ENCODE data around the gene CCL21. TPM values are rescaled to one million over a fixed set of nuclear protein-coding genes. Genes with fewer than 3 reads are reported as not detected.

The CCL21 gene
- polyA plus RNA-seq, 1 experiment: not detected

GRCh38 chr9:34691936-34692315 lies 18.0 kb downstream of the CCL21 start:
- no peaks in the 10 kb centered on the region for H3K36me3 ChIP-seq (ENCODE audit: control insufficient read depth, insufficient read depth, low read length)
- ChIA-PET POLR2A (no interaction called here), CTCF (interaction anchor here (0.6 to 4.0 kb wide), 6 partner anchors 8 to 144 kb away, joined by 3 to 29 read pairs (median 3); no protein-coding TSS in a partner anchor)
- no peak for TF ChIP-seq CTCF (IDR thresholded peaks at IDR 0.05; ENCODE audit: insufficient read depth, low read depth, low read length)
- H3K4me3 ChIP-seq (ENCODE audit: low read depth, low read length): no peak overlapping the region
- no peak for DNase-seq (ENCODE audit: low read depth)
- H3K27me3 ChIP-seq (ENCODE audit: control insufficient read depth, insufficient read depth, low read length): no peaks in the 10 kb centered on the region

GRCh38 chr9:34690983-34691935 lies 18.7 kb downstream of the CCL21 start, which contains the start of gene CCL19:
Gene CCL19, minus strand, starts transcription at chr9:34691276. Its CDS starts 137 bp downstream, at chr9:34691139.
- H3K36me3 ChIP-seq (ENCODE audit: control insufficient read depth, insufficient read depth, low read length): no peaks in the 10 kb centered on the region
- no peaks in the 10 kb centered on the region for H3K27me3 ChIP-seq (ENCODE audit: control insufficient read depth, insufficient read depth, low read length)
- no peak within 1 kb of the TSS for H3K4me3 ChIP-seq (ENCODE audit: low read depth, low read length)
- DNase-seq (ENCODE audit: low read depth): no peak
- POLR2A ChIA-PET: no interaction called here
- TF ChIP-seq CTCF (IDR thresholded peaks at IDR 0.05; ENCODE audit: insufficient read depth, low read depth, low read length): no peak
- CTCF ChIA-PET: interaction anchor here (0.6 to 4.0 kb wide), 5 partner anchors 9 to 126 kb away, joined by 3 to 29 read pairs (median 3); no protein-coding TSS in a partner anchor

GRCh38 chr9:34689512-34689911 lies 20.4 kb downstream of the CCL21 start:
- no peak for TF ChIP-seq CTCF (IDR thresholded peaks at IDR 0.05; ENCODE audit: insufficient read depth, low read depth, low read length)
- CTCF ChIA-PET: interaction anchor here (1.2 to 4.0 kb wide), 2 partner anchors 11 to 13 kb away, joined by 3 to 29 read pairs; no protein-coding TSS in a partner anchor
- no peak for DNase-seq (ENCODE audit: low read depth)
- no peaks in the 10 kb centered on the region for H3K36me3 ChIP-seq (ENCODE audit: control insufficient read depth, insufficient read depth, low read length)
- POLR2A ChIA-PET: no interaction called here
- H3K27me3 ChIP-seq (ENCODE audit: control insufficient read depth, insufficient read depth, low read length): no peaks in the 10 kb centered on the region
- H3K4me3 ChIP-seq (ENCODE audit: low read depth, low read length): no peak overlapping the region

GRCh38 chr9:34689116-34689470 lies 20.8 kb downstream of the CCL21 start:
- DNase-seq (ENCODE audit: low read depth): no peak
- H3K27me3 ChIP-seq (ENCODE audit: control insufficient read depth, insufficient read depth, low read length): no peaks in the 10 kb centered on the region
- ChIA-PET POLR2A (no interaction called here), CTCF (interaction anchor here (1.2 to 4.0 kb wide), 2 partner anchors 11 to 14 kb away, joined by 3 to 29 read pairs; no protein-coding TSS in a partner anchor)
- H3K4me3 ChIP-seq (ENCODE audit: low read depth, low read length): no peak overlapping the region
- no peaks in the 10 kb centered on the region for H3K36me3 ChIP-seq (ENCODE audit: control insufficient read depth, insufficient read depth, low read length)
- no peak for TF ChIP-seq CTCF (IDR thresholded peaks at IDR 0.05; ENCODE audit: insufficient read depth, low read depth, low read length)

- POLR2A ChIA-PET: no interaction called here
- CTCF ChIA-PET: interaction anchor here (1.2 to 4.0 kb wide), 3 partner anchors 12 to 14 kb away, joined by 3 to 39 read pairs (median 29); no protein-coding TSS in a partner anchor
- TF ChIP-seq CTCF (IDR thresholded peaks at IDR 0.05; ENCODE audit: insufficient read depth, low read depth, low read length): no peak
These were observed 21.4 kb downstream of the CCL21 start for GRCh38 chr9:34688329-34689115.

More at GRCh38 chr9:34688329-34689115, 21.4 kb downstream of the CCL21 start:
- Histone ChIP-seq H3K4me3 (ENCODE audit: low read depth, low read length) (no peak overlapping the region), H3K27me3 (ENCODE audit: control insufficient read depth, insufficient read depth, low read length) (no peaks in the 10 kb centered on the region), H3K36me3 (ENCODE audit: control insufficient read depth, insufficient read depth, low read length) (no peaks in the 10 kb centered on the region)
- no peak for DNase-seq (ENCODE audit: low read depth)

Data from BJ (cell line).